ENCODE results near the gene PCDH1. TPM values are rescaled to one million over a fixed set of nuclear protein-coding genes. Genes with fewer than 3 reads are reported as not detected.

Gene PCDH1
- total and polyA plus RNA-seq, 2 of the 13 experiments (the other 11 are each of a cell fraction or from before 2014, with no cell fraction given) = 0.11 to 0.83 TPM

DNA sequence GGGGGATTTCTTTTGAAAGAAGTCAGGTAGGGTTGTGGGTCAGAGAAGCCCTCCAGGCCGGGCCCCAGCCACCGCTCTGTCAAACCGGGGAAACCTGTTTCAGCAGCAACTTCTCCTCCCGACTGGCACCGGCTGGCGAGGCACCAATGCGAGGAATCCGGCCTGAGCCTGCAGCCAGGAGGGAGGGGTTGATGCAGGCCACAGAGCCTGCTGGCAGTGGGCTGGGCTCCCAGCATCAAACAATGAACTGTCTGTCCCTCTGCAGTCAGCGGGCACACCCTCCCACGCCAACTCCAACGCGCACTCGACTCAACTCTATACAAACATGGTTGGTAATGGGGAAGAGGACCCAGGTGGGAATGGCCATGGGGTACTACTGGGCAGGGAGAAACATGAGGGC, 12.1 kb downstream of the PCDH1 start:
- POLR2A ChIA-PET = no interaction called here
- ATAC-seq (peak; percentile 74), FAIRE-seq (no peak), DNase-seq (ENCODE audit: low spot score) (peak; percentile 59)
- Histone ChIP-seq H3K4me1 (ENCODE audit: insufficient read depth, low read length) (peaks cover 15% of the 10 kb centered on the region), H3K27me3 (ENCODE audit: control insufficient read depth in 1 of 2, insufficient read depth in 2 of 2, low read length in 2 of 2) (peaks cover 1 to 44% of the 10 kb centered on the region in 2 experiments; a peak in 3 of 5 replicates), H3K36me3 (replicated peaks in 1 of 2; ENCODE audit: control insufficient read depth in 1 of 2, insufficient read depth in 2 of 2, low read length in 2 of 2) (no peaks in the 10 kb centered on the region), H3K9ac (ENCODE audit: insufficient read depth, low read depth, low read length) (no peak overlapping the region), H3K79me2 (ENCODE audit: insufficient read depth, low read length) (no peaks in the 10 kb centered on the region), H4K20me1 (ENCODE audit: insufficient read depth, low read length) (no peaks in the 10 kb centered on the region), H3K27ac (ENCODE audit: extremely low read length, insufficient read depth, low read length) (no peak overlapping the region), H3K4me3 (replicated peaks in 1 of 3; ENCODE audit: insufficient read depth in 1 of 3, low read depth in 2 of 3, low read length in 3 of 3) (no peak overlapping the region), H3K9me3 (ENCODE audit: low read length) (no peaks in the 10 kb centered on the region), H2AFZ (ENCODE audit: low read length) (no peak overlapping the region), H3K4me2 (ENCODE audit: low read depth, low read length) (no peak overlapping the region)
- TF ChIP-seq, protein P1, sequence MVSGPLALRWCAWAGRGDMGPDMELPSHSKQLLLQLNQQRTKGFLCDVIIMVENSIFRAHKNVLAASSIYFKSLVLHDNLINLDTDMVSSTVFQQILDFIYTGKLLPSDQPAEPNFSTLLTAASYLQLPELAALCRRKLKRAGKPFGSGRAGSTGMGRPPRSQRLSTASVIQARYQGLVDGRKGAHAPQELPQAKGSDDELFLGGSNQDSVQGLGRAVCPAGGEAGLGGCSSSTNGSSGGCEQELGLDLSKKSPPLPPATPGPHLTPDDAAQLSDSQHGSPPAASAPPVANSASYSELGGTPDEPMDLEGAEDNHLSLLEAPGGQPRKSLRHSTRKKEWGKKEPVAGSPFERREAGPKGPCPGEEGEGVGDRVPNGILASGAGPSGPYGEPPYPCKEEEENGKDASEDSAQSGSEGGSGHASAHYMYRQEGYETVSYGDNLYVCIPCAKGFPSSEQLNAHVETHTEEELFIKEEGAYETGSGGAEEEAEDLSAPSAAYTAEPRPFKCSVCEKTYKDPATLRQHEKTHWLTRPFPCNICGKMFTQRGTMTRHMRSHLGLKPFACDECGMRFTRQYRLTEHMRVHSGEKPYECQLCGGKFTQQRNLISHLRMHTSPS (CRISPR knock-in tag; IDR thresholded peaks at IDR 0.05; ENCODE audit: low read depth) = 0 out of 2 replicates have a peak, but pooled peaks have one; percentile 39
- no peak for TF ChIP-seq SOX13 (IDR thresholded peaks at IDR 0.05)
- TF ChIP-seq SOX13 (CRISPR knock-in tag; conservative IDR thresholded peaks at IDR 0.05 in 1 of 2, IDR thresholded peaks at IDR 0.05 in 1 of 2) = peak in 1 of 2 experiments; percentile 23; a peak in 1 of 4 replicates
- no peak for TF ChIP-seq RAD21 (CRISPR knock-in tag; IDR thresholded peaks at IDR 0.05)
- TF ChIP-seq KMT2B (CRISPR knock-in tag; IDR thresholded peaks at IDR 0.05) = no peak
- TF ChIP-seq HNRNPL (IDR thresholded peaks at IDR 0.05; ENCODE audit: low read depth, low read length) = peak; percentile 89
- TF ChIP-seq, protein P2, sequence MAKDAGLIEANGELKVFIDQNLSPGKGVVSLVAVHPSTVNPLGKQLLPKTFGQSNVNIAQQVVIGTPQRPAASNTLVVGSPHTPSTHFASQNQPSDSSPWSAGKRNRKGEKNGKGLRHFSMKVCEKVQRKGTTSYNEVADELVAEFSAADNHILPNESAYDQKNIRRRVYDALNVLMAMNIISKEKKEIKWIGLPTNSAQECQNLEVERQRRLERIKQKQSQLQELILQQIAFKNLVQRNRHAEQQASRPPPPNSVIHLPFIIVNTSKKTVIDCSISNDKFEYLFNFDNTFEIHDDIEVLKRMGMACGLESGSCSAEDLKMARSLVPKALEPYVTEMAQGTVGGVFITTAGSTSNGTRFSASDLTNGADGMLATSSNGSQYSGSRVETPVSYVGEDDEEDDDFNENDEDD (CRISPR knock-in tag; IDR thresholded peaks at IDR 0.05; ENCODE audit: borderline replicate concordance) = no peak
- peak; percentile 21 for TF ChIP-seq XRCC5 (optimal IDR thresholded peaks at IDR 0.05; ENCODE audit: low read length)
- WGBS (ENCODE audit: low lambda C conversion rate) = 0% methylated on average over 5 of the region's 13 CpGs
- no TSS peak for BruUV-seq (replicated peaks)
- in situ Hi-C loops (cut with HindIII; ENCODE audit: extremely low pct_ligation_motif_present, low pct_unique_long_range_greater_than_20kb) = no loop called here
- CTCF ChIA-PET (ENCODE audit: low intra/inter-chr PET ratio, low total read pairs) = no interaction called here
- intact Hi-C loops (cut with micrococcal nuclease; ENCODE audit: unreplicated experiment) = no loop called here
